Lower lobe of right lung (tissue), 2 donors: ENCODE results near the gene PPP1R14D. TPM values are rescaled to one million over a fixed set of nuclear protein-coding genes. Genes with fewer than 3 reads are reported as not detected.

Experiments
- ATAC-seq, 2 donors: fragments of 200-7000 bp; cut with Tn5 transposase; one replicate each; pipeline ENCODE4 v1.9.1; 2020 to 2022; ENCODE audit warnings: mild to moderate bottlenecking in 2 of 2, moderate library complexity in 2 of 2
- DNase-seq: peaks from one replicate; pipeline ENCODE4 v3.0.0-alpha.2; 2020
- H3K27ac ChIP-seq: fragments of 200-600 bp; one replicate; pipeline ENCODE4 v1.8.0; 2022
- H3K27me3 ChIP-seq: fragments of 200-600 bp; one replicate; pipeline ENCODE4 v1.8.0; 2022; ENCODE audit warnings: low read depth
- H3K36me3 ChIP-seq: fragments of 200-600 bp; one replicate; pipeline ENCODE4 v1.8.0; 2022; ENCODE audit warnings: mild to moderate bottlenecking
- H3K4me1 ChIP-seq: fragments of 200-600 bp; one replicate; pipeline ENCODE4 v1.8.0; 2022
- H3K4me3 ChIP-seq: fragments of 200-600 bp; one replicate; pipeline ENCODE4 v1.8.0; 2022; ENCODE audit warnings: mild to moderate bottlenecking
- H3K9me3 ChIP-seq: fragments of 200-600 bp; one replicate; pipeline ENCODE4 v1.8.0; 2022
- CTCF ChIP-seq: fragments of 200-600 bp; IDR thresholded peaks from one replicate; pipeline ENCODE4 v1.8.0; 2022; ENCODE audit warnings: antibody characterized with exemption, mild to moderate bottlenecking
- intact Hi-C: fragments of 100-400 bp; cut with DNase I; formaldehyde crosslinking; loops from one replicate; pipeline ENCODE4 v1.11.0; 2022
- long read RNA-seq: library from polyadenylated mRNA; unstranded; transcript quantifications from one replicate; pipeline ENCODE4 v2.0.0, GENCODE V29; 2021
- total RNA-seq: library from RNA; stranded (reverse); fragmentation: NEBNext Ultra II Directional; extraction: Animal tissue kit (Norgen Biotek cat#: 25700); gene quantifications from one replicate; pipeline ENCODE4 v1.2.1, GENCODE V29; 2021
- donor health status: DM: no; HTN: yes; CAD: no; lungs with severe emphysema.

The PPP1R14D gene, protein sequence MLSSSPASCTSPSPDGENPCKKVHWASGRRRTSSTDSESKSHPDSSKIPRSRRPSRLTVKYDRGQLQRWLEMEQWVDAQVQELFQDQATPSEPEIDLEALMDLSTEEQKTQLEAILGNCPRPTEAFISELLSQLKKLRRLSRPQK
- total RNA-seq = 0.53 TPM
- long read RNA-seq, partial matches to known transcripts = 0 of 1 reads
- long read RNA-seq, other reads (novel, unspliced or antisense) = 1 of 1 reads

- DNase-seq (no peak), ATAC-seq (no peak)
- H3K36me3 ChIP-seq = no peaks in the 10 kb centered on the region
- H3K4me3 ChIP-seq = no peak within 1 kb of the TSS
- intact Hi-C loops = no loop called here
- TF ChIP-seq CTCF = no peak
- H3K27ac ChIP-seq = no peak within 1 kb of the TSS
- no peaks in the 10 kb centered on the region for H3K9me3 ChIP-seq
- H3K4me1 ChIP-seq = no peaks in the 10 kb centered on the region
- no peaks in the 10 kb centered on the region for H3K27me3 ChIP-seq
Observed at GRCh38 chr15:40828447-40829036, at the start of gene PPP1R14D. Gene PPP1R14D (minus strand): TSS chr15:40828708. CDS start chr15:40828641, 67 bp downstream.

DNA sequence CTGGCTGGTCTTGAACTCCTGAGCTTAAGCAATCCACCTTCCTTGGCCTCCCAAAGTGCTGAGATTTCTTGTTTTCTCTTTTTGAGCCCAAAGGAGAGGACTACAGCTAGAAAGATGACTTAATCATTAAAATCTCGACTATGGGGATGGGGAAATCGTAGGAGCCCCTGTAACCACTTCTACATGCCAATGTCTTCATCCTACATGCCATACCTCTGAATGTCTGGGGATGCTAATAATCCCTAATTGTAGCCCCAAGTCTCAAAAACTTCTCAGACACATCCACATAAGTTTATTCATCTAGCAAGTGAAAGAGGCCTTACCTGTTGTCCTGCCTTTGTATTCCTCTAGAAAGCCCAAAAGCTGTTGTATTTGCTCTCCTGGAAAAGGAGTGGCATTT lies 49.2 kb upstream of the PPP1R14D start:
- ATAC-seq = no peak
- Histone ChIP-seq H3K4me3 (no peak overlapping the region), H3K27me3 (peaks cover 4% of the 10 kb centered on the region), H3K36me3 (no peaks in the 10 kb centered on the region), H3K4me1 (peaks cover 15% of the 10 kb centered on the region), H3K9me3 (no peaks in the 10 kb centered on the region), H3K27ac (no peak overlapping the region)
- TF ChIP-seq CTCF = no peak
- DNase-seq = no peak
- intact Hi-C loops = no loop called here

DNA sequence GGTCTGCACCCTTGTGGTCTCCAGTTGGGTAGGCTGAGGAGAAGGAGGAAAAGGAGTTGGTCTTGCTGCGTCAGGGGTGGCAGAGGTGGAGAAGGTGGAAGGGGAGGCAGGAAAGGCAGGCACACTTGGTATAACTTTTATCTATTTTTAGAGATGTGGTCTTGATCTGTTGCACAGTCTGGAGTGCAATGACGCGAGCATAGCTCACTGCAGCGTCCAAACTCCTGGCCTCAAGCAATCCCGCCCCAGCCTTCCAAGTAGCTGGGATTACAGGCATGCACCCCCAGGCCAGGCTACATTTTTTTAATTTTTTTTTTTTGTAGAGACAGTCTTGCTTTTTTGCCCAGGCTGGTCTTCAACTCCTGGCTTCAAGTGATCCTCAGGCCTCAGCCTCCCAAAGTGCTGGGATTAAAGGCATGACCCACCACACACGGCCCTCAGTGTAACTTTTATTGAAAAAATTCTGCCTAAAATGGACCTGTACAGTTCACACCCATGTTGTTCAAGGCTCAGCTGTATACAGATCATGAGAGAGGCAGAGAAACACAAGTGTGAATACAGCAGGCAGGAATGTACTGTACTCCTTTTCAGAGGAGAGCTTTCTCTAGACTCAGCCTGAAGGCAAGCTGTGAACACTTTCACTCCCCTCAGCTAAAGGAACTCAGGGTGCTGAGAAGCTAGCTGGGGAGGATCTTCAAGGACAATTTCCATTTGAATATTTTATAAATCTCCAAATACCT lies 47.7 kb upstream of the PPP1R14D start:
- no peak for DNase-seq
- intact Hi-C loops = no loop called here
- no peak for ATAC-seq
- Histone ChIP-seq H3K36me3 (no peaks in the 10 kb centered on the region), H3K4me1 (peaks cover 15% of the 10 kb centered on the region), H3K27me3 (peaks cover 4% of the 10 kb centered on the region), H3K9me3 (no peaks in the 10 kb centered on the region), H3K4me3 (no peak overlapping the region), H3K27ac (no peak overlapping the region)
- TF ChIP-seq CTCF = no peak

DNA sequence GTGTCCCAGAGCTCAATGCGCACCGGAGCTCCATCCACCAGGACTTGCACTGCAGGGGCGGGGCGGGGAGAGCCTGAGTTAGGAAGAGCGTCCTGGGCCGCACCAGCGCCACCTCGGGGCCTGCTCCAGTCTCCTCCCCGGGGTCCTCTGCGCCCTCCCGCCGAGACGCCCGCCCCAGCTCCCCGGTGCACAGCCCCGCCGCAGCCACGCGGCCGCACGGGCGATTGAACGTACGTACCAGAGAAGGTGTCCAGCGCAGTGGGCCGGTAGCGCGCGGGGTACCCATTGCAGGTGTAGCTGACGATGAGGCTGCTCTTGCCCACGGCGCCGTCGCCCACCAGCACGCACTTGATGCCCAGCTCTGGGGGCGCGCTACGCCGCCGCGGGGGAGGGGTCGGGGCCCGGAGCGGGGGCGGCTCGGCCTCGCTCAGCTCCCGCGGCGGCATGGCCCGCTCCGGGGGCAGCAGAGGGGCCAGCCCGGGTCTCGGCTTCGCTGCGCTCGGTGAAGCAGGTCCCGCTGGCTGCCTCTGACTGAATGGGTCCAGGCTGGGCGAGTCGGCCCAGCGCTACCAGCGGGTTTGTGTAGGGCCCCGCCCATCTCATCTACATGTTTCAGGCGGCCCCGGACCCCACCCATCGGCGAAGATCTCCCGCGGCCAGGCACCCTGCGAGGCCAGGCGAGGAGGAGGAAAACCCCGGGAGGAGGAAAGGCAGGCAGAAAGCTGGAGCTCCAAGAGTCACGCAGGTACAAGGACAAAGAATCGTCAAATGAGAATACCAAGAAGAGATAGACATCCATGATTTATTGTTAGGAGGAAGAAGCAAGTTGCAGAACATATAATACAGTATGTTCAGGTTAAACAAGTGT lies 45.4 kb upstream of the PPP1R14D start, which contains the start of gene RHOV:
Gene RHOV (minus strand): TSS at position 541 of the 868 bp plus-strand sequence. CDS start 95 bp downstream, at position 446.
- Histone ChIP-seq H3K27me3 (peaks cover 4% of the 10 kb centered on the region), H3K9me3 (no peaks in the 10 kb centered on the region), H3K4me1 (peaks cover 15% of the 10 kb centered on the region), H3K27ac (no peak within 1 kb of the TSS), H3K36me3 (no peaks in the 10 kb centered on the region), H3K4me3 (peak within 1 kb of the TSS; percentile 65)
- peak; percentile 36 for TF ChIP-seq CTCF
- intact Hi-C loops = no loop called here
- DNase-seq = peak; percentile 80
- ATAC-seq = peak; percentile 84 to 87
